ENCODE measurements around the gene HNF4A.

Gene HNF4A

GRCh38 chr20:44414808-44415207 lies 59.3 kb downstream of the HNF4A start:
- DNase-seq (ENCODE audit: low read depth) = no peak
- H3K4me3 ChIP-seq (ENCODE audit: control insufficient read depth, low read depth, low read length) = no peak overlapping the region
- no peak for TF ChIP-seq CTCF (conservative IDR thresholded peaks at IDR 0.05; ENCODE audit: control insufficient read depth, insufficient read depth, low read depth, low read length)

- DNase-seq (ENCODE audit: low read depth) = no peak
- no peak overlapping the region for H3K4me3 ChIP-seq (ENCODE audit: control insufficient read depth, low read depth, low read length)
- no peak for TF ChIP-seq CTCF (conservative IDR thresholded peaks at IDR 0.05; ENCODE audit: control insufficient read depth, insufficient read depth, low read depth, low read length)
These were observed 60.6 kb downstream of the HNF4A start for GRCh38 chr20:44415833-44416715.

- no peak for TF ChIP-seq CTCF (conservative IDR thresholded peaks at IDR 0.05; ENCODE audit: control insufficient read depth, insufficient read depth, low read depth, low read length)
- H3K4me3 ChIP-seq (ENCODE audit: control insufficient read depth, low read depth, low read length) = no peak overlapping the region
- DNase-seq (ENCODE audit: low read depth) = no peak
These were observed 62.8 kb downstream of the HNF4A start for GRCh38 chr20:44418069-44418905.

- DNase-seq (ENCODE audit: low read depth) = peak; percentile 23
- H3K4me3 ChIP-seq (ENCODE audit: control insufficient read depth, low read depth, low read length) = no peak overlapping the region
- TF ChIP-seq CTCF (conservative IDR thresholded peaks at IDR 0.05; ENCODE audit: control insufficient read depth, insufficient read depth, low read depth, low read length) = no peak
These were observed 63.8 kb downstream of the HNF4A start for GRCh38 chr20:44419131-44419844.

- TF ChIP-seq CTCF (conservative IDR thresholded peaks at IDR 0.05; ENCODE audit: control insufficient read depth, insufficient read depth, low read depth, low read length) = no peak
- H3K4me3 ChIP-seq (ENCODE audit: control insufficient read depth, low read depth, low read length) = no peak overlapping the region
- no peak for DNase-seq (ENCODE audit: low read depth)
These were observed 65.0 kb downstream of the HNF4A start for GRCh38 chr20:44420497-44420896.

- TF ChIP-seq CTCF (conservative IDR thresholded peaks at IDR 0.05; ENCODE audit: control insufficient read depth, insufficient read depth, low read depth, low read length) = no peak
- DNase-seq (ENCODE audit: low read depth) = peak; percentile 81
- H3K4me3 ChIP-seq (ENCODE audit: control insufficient read depth, low read depth, low read length) = no peak overlapping the region
These were observed 66.6 kb downstream of the HNF4A start for GRCh38 chr20:44422083-44422482.

Measured in fibroblast of mammary gland (primary cell).